HUES64 (cell line): Measurements from ENCODE around the gene MRPL42.
"Not testable (repeated sequence)": the region's sequence is repeated elsewhere in the genome, so short reads cannot be mapped to it uniquely, and the experiment has no call there.

ENCODE experiments used
- H3K27ac ChIP-seq: 2 replicates; pipeline ENCODE4 v1.7.0; 2013; ENCODE audit warnings: low read depth, low read length, inconsistent platforms
- H3K27me3 ChIP-seq: 2 replicates; pipeline ENCODE4 v1.6.1; 2013; ENCODE audit warnings: mild to moderate bottlenecking, low read length; ENCODE audit not compliant: insufficient read depth
- H3K36me3 ChIP-seq: 2 replicates; pipeline ENCODE4 v1.6.1; 2013; ENCODE audit warnings: mild to moderate bottlenecking, low read length; ENCODE audit not compliant: insufficient read depth
- H3K4me1 ChIP-seq: 2 replicates; pipeline ENCODE4 v1.6.1; 2013; ENCODE audit warnings: mild to moderate bottlenecking, low read length, moderate library complexity; ENCODE audit not compliant: insufficient read depth
- H3K4me3 ChIP-seq: 2 replicates; pipeline ENCODE4 v1.5.1; 2013; ENCODE audit warnings: mild to moderate bottlenecking, low read length, moderate library complexity
- H3K9ac ChIP-seq: 2 replicates; pipeline ENCODE4 v1.6.1; 2013; ENCODE audit warnings: mild to moderate bottlenecking, low read depth, low read length
- H3K9me3 ChIP-seq: 2 replicates; pipeline ENCODE4 v1.6.1; 2013; ENCODE audit warnings: low read depth, low read length; ENCODE audit not compliant: insufficient read depth
- WGBS: fragments of 150-250, 120-280 bp; methylation state at CpG from one replicate; pipeline ENCODE4 v1.1.7; 2013; ENCODE audit warnings: missing lambda C conversion rate; 5-methylcytosine and 5-hydroxymethylcytosine counted together

The MRPL42 gene

DNA sequence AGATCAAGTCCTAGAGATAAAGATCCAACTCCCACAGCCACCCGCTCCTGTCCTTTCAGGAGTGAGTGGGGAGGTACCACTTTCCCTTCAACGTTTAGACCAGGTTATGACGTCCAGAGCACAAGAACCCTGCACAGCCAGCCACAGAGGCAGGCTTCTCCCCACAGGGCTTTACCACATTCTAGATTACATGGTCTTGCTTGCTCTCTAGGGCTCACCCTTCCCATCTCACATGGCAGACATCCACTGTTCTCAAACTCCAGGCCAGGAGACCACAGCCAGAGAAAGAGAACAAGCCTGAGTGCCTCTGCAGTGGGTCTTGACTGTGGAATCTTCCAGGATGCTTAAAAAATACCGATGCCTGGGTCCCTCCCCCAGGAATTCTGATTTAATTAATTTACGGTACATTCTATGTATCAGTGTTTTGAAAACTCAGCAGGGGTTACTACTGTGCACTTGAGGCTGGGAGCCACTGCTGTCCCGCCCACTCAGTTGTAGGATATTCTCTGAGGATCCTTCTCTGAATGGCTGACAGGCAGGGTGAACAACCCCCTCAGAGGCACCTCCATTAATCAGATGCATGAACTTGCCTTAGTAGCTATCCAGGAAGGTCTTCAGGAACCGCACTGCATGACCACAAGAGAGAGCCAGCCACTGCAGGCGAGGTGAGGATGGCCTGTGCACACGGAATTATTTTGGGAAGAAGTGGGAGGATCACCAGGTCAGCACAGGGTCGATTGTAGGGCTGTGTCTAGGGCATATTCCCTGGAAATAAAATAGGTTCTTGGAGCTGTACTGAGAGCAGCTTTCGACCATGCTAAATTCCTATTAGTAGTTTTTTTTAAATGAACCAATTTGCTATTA is 83.7 kb downstream of the MRPL42 start:
- Histone ChIP-seq H3K4me3 (no peak overlapping the region), H3K36me3 (peaks cover 4% of the 10 kb centered on the region; the same call in 1 of the 2 replicates), H3K27me3 (no peaks in the 10 kb centered on the region), H3K27ac (no peak overlapping the region), H3K9ac (no peak overlapping the region), H3K9me3 (no peaks in the 10 kb centered on the region), H3K4me1 (no peaks in the 10 kb centered on the region)
- 86% methylated on average over 11 of the region's 11 CpGs for WGBS

DNA sequence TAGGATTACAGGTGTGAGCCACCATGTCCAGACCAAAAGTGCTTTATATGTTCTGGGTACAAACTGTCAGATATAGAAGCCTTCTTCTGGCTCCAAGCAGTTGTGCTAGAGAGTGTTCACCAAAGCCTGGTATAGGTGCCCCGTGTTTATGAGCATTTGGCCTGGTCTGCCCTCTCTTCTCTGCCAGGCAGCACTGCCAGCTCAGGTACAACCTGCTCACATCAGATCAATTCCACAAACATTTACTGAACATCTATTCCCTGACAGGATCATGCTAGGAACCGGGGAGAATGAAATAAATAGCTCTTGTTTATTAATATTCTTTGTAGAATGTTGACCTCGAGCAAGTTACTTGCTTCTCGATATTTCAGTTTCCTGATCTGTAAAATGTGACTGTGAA is 85.1 kb downstream of the MRPL42 start:
- Histone ChIP-seq H3K9me3 (peaks cover 3% of the 10 kb centered on the region; the same call in 1 of the 2 replicates), H3K27me3 (no peaks in the 10 kb centered on the region), H3K4me3 (no peak overlapping the region), H3K36me3 (peaks cover 4% of the 10 kb centered on the region; the same call in 1 of the 2 replicates), H3K9ac (no peak overlapping the region), H3K27ac (no peak overlapping the region), H3K4me1 (no peaks in the 10 kb centered on the region)
- WGBS = 78% methylated on average over 4 of the region's 4 CpGs

DNA sequence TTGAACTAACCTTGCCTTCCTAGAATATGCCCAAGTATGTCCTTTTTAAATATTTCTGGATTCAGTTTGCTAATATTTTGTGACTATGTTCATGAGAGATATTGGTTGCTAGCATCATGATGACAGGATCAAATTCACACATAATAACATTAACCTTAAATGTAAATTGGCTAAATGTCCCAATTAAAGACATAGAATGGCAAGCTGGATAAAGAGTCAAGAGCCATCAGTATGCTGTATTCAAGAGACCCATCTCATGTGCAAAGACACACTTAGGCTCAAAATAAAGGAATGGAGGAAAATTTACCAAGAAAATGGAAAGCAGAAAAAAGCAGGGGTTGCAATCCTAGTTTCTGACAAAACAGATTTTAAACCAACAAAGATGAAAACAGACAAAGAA is 90.6 kb downstream of the MRPL42 start:
- H3K4me1 ChIP-seq, H3K9ac ChIP-seq, H3K4me3 ChIP-seq, H3K27me3 ChIP-seq, H3K27ac ChIP-seq, H3K36me3 ChIP-seq: not testable (repeated sequence)
- peaks cover 20% of the 10 kb centered on the region; the same call in 1 of the 2 replicates for H3K9me3 ChIP-seq

DNA sequence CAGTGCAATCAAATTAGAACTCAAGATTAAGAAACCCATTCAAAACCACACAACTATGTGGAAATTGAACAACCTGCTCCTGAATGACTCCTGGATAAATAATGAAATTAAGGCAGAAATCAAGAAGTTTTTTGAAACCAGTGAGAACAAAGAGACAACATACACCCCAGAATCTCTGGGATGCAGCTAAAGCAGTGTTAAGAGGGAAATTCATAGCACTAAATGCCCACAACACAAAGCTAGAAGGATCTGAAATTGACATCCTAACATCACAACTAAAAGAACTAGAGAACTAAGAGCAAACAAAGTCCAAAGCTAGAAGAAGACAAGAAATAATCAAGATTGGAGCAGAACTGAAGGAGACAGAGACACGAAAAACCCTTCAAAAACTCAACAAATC is 91.4 kb downstream of the MRPL42 start:
- H3K27ac ChIP-seq, H3K27me3 ChIP-seq, H3K9ac ChIP-seq, H3K4me3 ChIP-seq, H3K4me1 ChIP-seq: not testable (repeated sequence)
- H3K36me3 ChIP-seq = peaks cover 13% of the 10 kb centered on the region; the same call in 1 of the 2 replicates
- peaks cover 20% of the 10 kb centered on the region; the same call in 1 of the 2 replicates for H3K9me3 ChIP-seq
- WGBS = no CpG with 5 or more reads among the region's 1 CpG

DNA sequence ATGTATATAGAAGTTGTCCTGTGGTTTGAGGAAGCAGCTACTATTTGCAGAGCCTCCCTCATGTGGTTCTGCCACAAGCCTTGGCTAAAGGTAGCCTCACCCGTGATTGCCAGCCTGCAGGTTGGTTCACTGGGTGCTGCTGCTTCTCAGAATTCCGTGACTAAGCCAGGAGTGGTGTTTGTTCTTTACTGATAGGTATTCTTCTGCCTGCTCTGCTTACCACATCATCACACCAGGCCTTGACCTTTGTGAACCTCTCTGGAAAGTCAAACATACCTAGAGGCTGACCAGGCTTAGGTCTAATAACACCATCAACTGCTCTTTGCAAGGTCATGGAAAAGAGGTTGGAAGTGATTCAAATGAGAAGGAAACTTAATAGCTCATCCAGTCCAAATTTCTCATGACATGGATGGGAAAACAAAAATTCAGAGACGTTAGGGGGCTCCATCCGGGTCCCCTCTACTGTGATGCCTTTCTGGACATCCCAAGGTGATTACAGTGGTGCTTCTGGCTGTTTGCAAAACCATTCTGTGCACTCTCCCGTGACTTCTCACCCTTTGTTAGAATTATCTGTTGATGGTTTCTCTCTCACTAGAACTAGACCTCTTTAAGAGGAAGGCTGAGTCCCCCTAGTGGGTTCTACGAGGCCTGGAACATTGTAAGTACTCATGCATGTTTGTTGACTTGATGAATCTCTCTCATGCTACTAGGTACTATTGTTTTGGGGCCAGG is 96.7 kb downstream of the MRPL42 start:
- H3K9me3 ChIP-seq = peaks cover 3% of the 10 kb centered on the region; the same call in 1 of the 2 replicates
- H3K4me1 ChIP-seq = no peaks in the 10 kb centered on the region
- no peak overlapping the region for H3K4me3 ChIP-seq
- H3K27me3 ChIP-seq = no peaks in the 10 kb centered on the region
- no peak overlapping the region for H3K27ac ChIP-seq
- no peak overlapping the region for H3K9ac ChIP-seq
- WGBS = 90% methylated on average over 6 of the region's 6 CpGs
- peaks cover 14% of the 10 kb centered on the region; the same call in 1 of the 2 replicates for H3K36me3 ChIP-seq

DNA sequence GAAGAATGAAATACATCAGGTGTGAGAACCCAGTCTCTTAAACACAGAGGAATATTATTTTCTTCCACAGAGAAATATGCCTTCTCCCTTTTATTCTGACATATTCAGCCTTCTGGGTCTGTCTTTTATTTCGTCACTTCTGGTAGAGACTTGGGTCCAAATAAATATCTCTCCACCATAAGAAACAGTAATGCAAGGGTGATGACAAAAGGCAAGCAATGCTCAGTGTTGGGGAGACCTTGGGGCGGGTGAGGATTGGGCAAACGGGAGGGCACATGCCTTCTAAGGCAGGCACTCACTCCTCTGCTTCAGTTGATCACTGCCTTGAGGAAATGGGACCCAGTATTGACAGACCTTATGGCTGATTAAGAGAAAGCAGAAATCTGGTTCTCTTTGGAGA is 98.4 kb downstream of the MRPL42 start:
- Histone ChIP-seq H3K4me1 (no peaks in the 10 kb centered on the region), H3K9ac (no peak overlapping the region), H3K4me3 (no peak overlapping the region), H3K27ac (no peak overlapping the region), H3K27me3 (no peaks in the 10 kb centered on the region), H3K36me3 (peaks cover 14% of the 10 kb centered on the region; the same call in 1 of the 2 replicates), H3K9me3 (peaks cover 3% of the 10 kb centered on the region; the same call in 1 of the 2 replicates)
- WGBS = 94% methylated on average over 3 of the region's 3 CpGs
